GM18517 (cell line): ENCODE data around the gene TNFSF4.

ENCODE experiments used
- ATAC-seq: cut with Tn5 transposase; IDR thresholded peaks from one replicate; pipeline ENCODE4 v1.9.1; 2021; ENCODE audit warnings: mild to moderate bottlenecking, moderate library complexity; ENCODE audit not compliant: unreplicated experiment

TNFSF4 gene

DNA sequence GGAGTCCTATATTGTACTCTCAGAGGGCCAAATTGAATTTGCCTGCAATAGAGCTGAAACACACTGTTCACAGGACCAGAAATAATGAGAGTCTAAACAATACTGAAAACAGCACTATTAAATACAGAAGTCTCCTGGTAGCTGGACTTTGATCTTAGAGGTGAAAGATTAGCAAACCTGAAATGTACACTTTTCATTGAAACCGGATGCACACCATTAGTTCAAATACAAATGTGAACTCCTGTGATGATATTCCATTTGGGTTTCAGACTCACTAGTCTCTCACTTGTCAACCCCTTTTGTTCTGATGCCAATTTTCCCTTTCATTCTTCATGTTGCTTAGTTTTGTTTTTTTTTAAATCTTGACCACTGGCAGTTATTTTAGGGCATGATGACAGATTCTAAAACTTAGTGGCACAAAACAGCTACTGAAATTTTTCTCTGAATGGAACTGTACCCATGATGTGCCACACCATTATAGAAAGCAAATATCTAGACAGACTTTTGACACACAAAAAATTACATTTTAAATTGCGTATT, 5.9 kb upstream of the TNFSF4 start:
- ATAC-seq: peak; percentile 97

DNA sequence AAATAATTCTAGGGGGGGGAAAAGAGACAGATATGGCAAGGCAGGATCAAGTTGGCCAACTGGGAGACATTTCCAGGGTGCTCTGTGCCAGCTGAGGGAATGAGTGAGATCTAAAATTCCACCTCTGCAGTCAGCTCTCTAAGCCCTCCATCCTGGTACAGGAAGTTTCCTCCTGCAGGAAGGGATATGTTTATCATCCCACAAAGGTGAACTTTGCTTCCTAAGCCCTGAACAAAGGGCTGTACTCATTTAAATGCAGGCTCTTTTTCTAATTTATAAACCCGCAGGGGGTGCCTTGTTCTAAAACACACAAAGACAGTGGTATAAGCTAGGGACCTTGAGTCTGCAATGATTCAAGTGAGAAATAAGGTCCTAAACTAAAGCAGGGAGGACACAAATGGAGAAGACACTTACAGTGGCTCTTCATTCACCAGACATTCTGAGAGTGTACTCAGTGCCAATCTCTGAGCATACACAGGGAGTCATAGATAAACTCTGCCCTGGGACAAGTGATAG, 3.6 kb upstream of the TNFSF4 start:
- ATAC-seq: no peak

GRCh38 chr1:173210283-173210682, 3.2 kb upstream of the TNFSF4 start:
- ATAC-seq: no peak

DNA sequence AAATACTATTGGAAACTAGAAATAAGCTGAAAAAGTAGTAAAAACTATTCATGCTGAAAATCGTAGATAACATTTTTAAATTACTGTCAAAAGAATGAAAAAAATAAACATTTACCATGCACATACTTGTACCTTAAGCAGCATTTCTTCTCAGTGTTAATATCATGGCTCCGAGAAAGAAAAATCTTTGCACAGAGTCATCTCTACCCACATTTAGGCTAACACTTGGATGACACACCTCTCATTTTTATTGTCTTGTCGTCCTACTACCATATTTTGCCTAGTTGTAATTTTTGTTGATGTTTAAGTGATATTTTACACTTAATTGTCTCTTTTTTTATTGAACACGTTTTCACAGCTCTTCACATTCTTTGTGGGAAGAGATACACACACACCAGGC, 1.7 kb upstream of the TNFSF4 start:
- ATAC-seq: no peak

DNA sequence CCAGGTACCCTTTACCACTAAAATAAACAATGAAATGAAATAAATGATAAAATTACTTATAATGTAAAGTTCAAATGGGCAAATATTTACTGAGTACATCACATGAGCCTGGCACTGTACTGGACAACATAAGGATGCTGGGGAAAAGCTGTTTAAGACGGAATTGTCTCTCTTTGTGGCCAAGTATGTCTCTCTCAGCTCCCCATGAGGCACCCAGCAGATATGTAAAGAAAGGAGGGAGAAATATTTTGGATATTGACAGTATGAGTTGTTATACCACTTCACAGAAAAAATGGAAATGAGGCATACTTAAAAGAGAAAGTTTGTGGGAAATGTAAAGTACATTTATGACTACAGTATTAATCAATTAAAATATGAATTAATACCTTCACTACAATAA, 1.0 kb upstream of the TNFSF4 start:
- no peak for ATAC-seq

- no peak for ATAC-seq
Measured at GRCh38 chr1:173205146-173206051, 1.7 kb downstream of the TNFSF4 start.

GRCh38 chr1:173204693-173205092, 2.4 kb downstream of the TNFSF4 start:
- ATAC-seq: no peak

GRCh38 chr1:173202424-173203145, 4.5 kb downstream of the TNFSF4 start:
- ATAC-seq: no peak

GRCh38 chr1:173201969-173202368, 5.2 kb downstream of the TNFSF4 start:
- ATAC-seq: no peak

GRCh38 chr1:173195596-173196088, 11.5 kb downstream of the TNFSF4 start:
- peak; percentile 81 for ATAC-seq

GRCh38 chr1:173193639-173194038, 13.5 kb downstream of the TNFSF4 start:
- no peak for ATAC-seq

DNA sequence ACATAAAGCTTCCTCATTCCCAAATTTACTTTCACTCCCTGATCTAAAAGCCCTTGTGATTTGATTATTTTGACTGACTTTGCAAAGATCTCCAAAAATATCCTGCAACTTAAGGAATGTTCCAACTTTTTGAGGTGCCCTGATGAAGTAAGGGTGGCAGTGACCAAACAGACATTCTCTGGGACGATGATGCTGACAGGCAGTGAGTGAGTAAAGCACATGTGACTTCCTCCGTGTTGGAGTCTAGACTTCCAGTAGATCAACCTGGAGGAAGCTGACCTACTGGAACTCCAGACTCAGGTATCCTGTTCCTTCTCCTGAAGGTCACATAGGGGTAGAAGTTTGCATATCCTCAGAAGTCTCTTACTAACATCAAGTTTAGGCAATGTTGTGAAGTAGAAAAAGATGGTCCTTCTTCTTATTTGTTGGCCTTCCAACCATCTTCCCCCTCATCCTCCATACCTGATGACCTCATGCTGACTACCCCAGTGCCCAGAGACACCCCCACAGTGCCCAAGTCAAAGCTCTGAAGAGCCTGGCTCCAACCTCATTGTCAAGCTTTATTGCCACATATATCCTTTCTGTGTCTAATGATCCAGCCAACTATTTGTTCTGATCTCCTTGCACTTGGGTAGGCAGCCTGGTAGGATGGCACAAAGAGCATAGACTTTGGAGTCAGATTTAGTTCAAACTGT, 16.0 kb downstream of the TNFSF4 start:
- no peak for ATAC-seq

- ATAC-seq: no peak
Measured at GRCh38 chr1:173190101-173190936, 16.8 kb downstream of the TNFSF4 start.

- no peak for ATAC-seq
Measured at GRCh38 chr1:173187671-173188237, 19.4 kb downstream of the TNFSF4 start.

DNA sequence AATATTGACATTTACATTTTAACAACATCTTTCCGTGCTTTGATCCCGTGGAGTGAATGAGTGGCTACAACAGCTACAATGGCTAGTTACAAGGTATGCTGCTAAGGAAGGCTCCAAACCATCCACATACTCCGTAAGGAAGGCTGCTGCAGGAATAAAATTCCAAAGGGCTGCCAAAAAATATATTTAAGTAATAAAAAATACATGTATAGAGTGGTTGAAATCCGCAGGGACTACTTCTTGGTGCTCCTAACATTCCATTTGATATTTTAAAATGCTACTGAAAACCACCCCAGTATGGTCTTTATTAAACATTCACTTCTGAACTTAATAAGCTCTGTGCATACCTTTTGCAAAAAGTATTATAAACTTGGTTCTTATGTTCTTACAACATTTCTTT, 25.3 kb downstream of the TNFSF4 start:
- ATAC-seq: no peak

GRCh38 chr1:173176246-173176645, 30.9 kb downstream of the TNFSF4 start:
- ATAC-seq: no peak

- ATAC-seq: no peak
Measured at GRCh38 chr1:173175514-173176145, 31.5 kb downstream of the TNFSF4 start.

DNA sequence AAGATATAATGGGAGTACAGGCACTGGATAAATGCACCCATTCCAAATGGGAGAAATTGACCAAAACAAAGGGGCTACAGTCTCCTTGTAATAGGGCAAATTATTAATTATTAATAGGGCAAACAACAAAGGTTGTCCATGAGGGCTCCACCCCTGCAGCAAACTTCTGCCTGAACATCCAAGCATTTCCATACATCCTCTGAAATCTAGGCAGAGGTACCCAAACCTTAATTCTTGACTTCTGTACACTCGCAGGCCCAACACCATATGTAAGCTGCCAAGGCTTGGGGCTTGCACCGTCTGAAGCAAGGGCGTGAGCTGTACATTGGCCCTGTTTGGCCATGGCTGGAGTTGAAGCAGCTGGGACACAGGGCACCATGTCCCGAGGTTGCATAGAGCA, 33.7 kb downstream of the TNFSF4 start:
- ATAC-seq: no peak

- no peak for ATAC-seq
Measured at GRCh38 chr1:173171152-173171551, 36.0 kb downstream of the TNFSF4 start.
